Measurements from ENCODE around the gene ACTR3C.

GRCh38 chr7:150363370-150363769 is 40.0 kb upstream of the ACTR3C start:
- TF ChIP-seq CTCF (IDR thresholded peaks at IDR 0.05; ENCODE audit: insufficient read depth, low read length, poor library complexity, severe bottlenecking) (no peak), EZH2phosphoT487 (conservative IDR thresholded peaks at IDR 0.05; ENCODE audit: low read length) (no peak)

Measured in SU-DHL-6 (cell line).